NCI-H1105 (cell line): ENCODE data around the gene GPC1.

Experiments
- DNase-seq: peaks from one replicate; lab custom pipeline; 2025; lab: John Stamatoyannopoulos, UW

Gene GPC1

GRCh38 chr2:240430595-240430994 is 4.9 kb upstream of the GPC1 start:
- DNase-seq, result no peak

GRCh38 chr2:240431271-240431660 is 4.2 kb upstream of the GPC1 start:
- no peak for DNase-seq

- no peak for DNase-seq
These were observed 3.6 kb upstream of the GPC1 start for GRCh38 chr2:240431661-240432424.

GRCh38 chr2:240432430-240432819 is 3.0 kb upstream of the GPC1 start:
- no peak for DNase-seq

GRCh38 chr2:240432820-240433801 is 2.4 kb upstream of the GPC1 start:
- DNase-seq, result no peak

- DNase-seq, result no peak
These were observed 1.3 kb upstream of the GPC1 start for GRCh38 chr2:240433973-240434727.

GRCh38 chr2:240434728-240435456 is 571 bp upstream of the GPC1 start:
- DNase-seq, result peak; percentile 84

GRCh38 chr2:240435948-240436682 is 652 bp downstream of the GPC1 start:
- no peak for DNase-seq

GRCh38 chr2:240436683-240437550 is 1.5 kb downstream of the GPC1 start:
- no peak for DNase-seq

- DNase-seq, result no peak
These were observed 2.0 kb downstream of the GPC1 start for GRCh38 chr2:240437551-240437860.

GRCh38 chr2:240437861-240438809 is 2.7 kb downstream of the GPC1 start:
- peak; percentile 12 for DNase-seq

- DNase-seq, result no peak
These were observed 3.6 kb downstream of the GPC1 start for GRCh38 chr2:240438810-240439697.

- no peak for DNase-seq
These were observed 4.3 kb downstream of the GPC1 start for GRCh38 chr2:240439698-240440151.

- no peak for DNase-seq
These were observed 4.8 kb downstream of the GPC1 start for GRCh38 chr2:240440251-240440650.

- DNase-seq, result no peak
These were observed 5.3 kb downstream of the GPC1 start for GRCh38 chr2:240440704-240441320.

GRCh38 chr2:240441326-240441992 is 6.0 kb downstream of the GPC1 start:
- DNase-seq, result no peak

GRCh38 chr2:240441993-240442411 is 6.5 kb downstream of the GPC1 start:
- no peak for DNase-seq
